Panc1 (cell line): ENCODE measurements around the gene TAAR6. TPM values are rescaled to one million over a fixed set of nuclear protein-coding genes. Genes with fewer than 3 reads are reported as not detected.

Experiments used
- ATAC-seq: fragments of 200-7000 bp; cut with Tn5 transposase; 2 replicates; pipeline ENCODE4 v1.9.1; 2020; ENCODE audit warnings: mild to moderate bottlenecking, moderate library complexity
- BruUV-seq: library from RNA; stranded (reverse); fragments of 400-500 nt; replicated peaks from 2 replicates; lab custom pipeline; 2021; lab: Mats Ljungman, UMichigan
- CTCF ChIA-PET: fragments of 300-600 bp; sonication (Branson Sonifier 250); formaldehyde crosslinking; loops from one replicate; lab custom pipeline; 2022; ENCODE audit warnings: antibody characterized with exemption; lab: Charles Lee
- POLR2A ChIA-PET: fragments of 300-600 bp; sonication (Branson Sonifier 250); formaldehyde crosslinking; loops from one replicate; lab custom pipeline; 2022; ENCODE audit warnings: antibody characterized with exemption; lab: Charles Lee
- DNase-seq: peaks from one replicate; pipeline ENCODE4 v3.0.0-alpha.2; 2010; ENCODE audit warnings: low read depth, low spot score
- H3K27ac ChIP-seq: 2 replicates; pipeline ENCODE4 v1.5.1; 2011; ENCODE audit warnings: mild to moderate bottlenecking, low read length, inconsistent platforms
- H3K27me3 ChIP-seq: fragments of 200-500 bp; sonication (Bioruptor generic); 2 replicates; pipeline ENCODE4 v1.6.0; 2014; ENCODE audit warnings: low read length, inconsistent platforms; ENCODE audit not compliant: control insufficient read depth, insufficient read depth
- H3K36me3 ChIP-seq: fragments of 200-500 bp; sonication (Bioruptor generic); 2 replicates; pipeline ENCODE4 v1.5.1; 2014; ENCODE audit warnings: inconsistent platforms, mild to moderate bottlenecking, low read length, moderate library complexity; ENCODE audit not compliant: control insufficient read depth, insufficient read depth
- H3K4me1 ChIP-seq: 2 replicates; pipeline ENCODE4 v1.5.1; 2011; ENCODE audit warnings: inconsistent platforms, mild to moderate bottlenecking, low read length, moderate library complexity; ENCODE audit not compliant: control insufficient read depth, insufficient read depth
- H3K4me3 ChIP-seq, 2 experiments: 2 replicates each; pipeline ENCODE4 v1.5.1; 2011 to 2012; ENCODE audit warnings: low read depth in 2 of 2, low read length in 2 of 2, mild to moderate bottlenecking in 2 of 2, inconsistent platforms in 1 of 2, moderate library complexity in 1 of 2
- H3K9me3 ChIP-seq: fragments of 200-500 bp; sonication (Bioruptor generic); 2 replicates; pipeline ENCODE4 v1.5.1; 2014; ENCODE audit warnings: low read depth, mild to moderate bottlenecking, inconsistent platforms, low read length, moderate library complexity; ENCODE audit not compliant: control insufficient read depth, insufficient read depth
- CTCF ChIP-seq: fragments of 450-650 bp; IDR thresholded peaks from 2 replicates; pipeline ENCODE4 v1.5.1; 2017; ENCODE audit warnings: mild to moderate bottlenecking
- POLR2AphosphoS5 ChIP-seq: IDR thresholded peaks from 2 replicates; pipeline ENCODE4 v1.6.1; 2012; ENCODE audit warnings: mild to moderate bottlenecking, low read depth, low read length, moderate library complexity
- SIN3A ChIP-seq: IDR thresholded peaks from 2 replicates; pipeline ENCODE4 v1.6.1; 2012; ENCODE audit warnings: low read depth, mild to moderate bottlenecking, low read length, moderate library complexity, borderline replicate concordance; ENCODE audit not compliant: insufficient read depth
- TCF7L2 ChIP-seq: IDR thresholded peaks from 2 replicates; pipeline ENCODE4 v1.6.1; 2011; ENCODE audit warnings: mild to moderate bottlenecking, low read depth, low read length, inconsistent platforms
- in situ Hi-C: cut with HindIII; loops from 2 replicates; pipeline ENCODE4 v1.10.0; 2016; ENCODE audit warnings: low sequenced_read_pairs, low pct_unique_long_range_greater_than_20kb
- intact Hi-C: fragments of 100-400 bp; cut with micrococcal nuclease; formaldehyde crosslinking; loops from one replicate; pipeline ENCODE4 v1.10.0; 2022; ENCODE audit not compliant: unreplicated experiment
- total RNA-seq: library from RNA; stranded (reverse); gene quantifications from one replicate; pipeline ENCODE4 v1.2.1, GENCODE V29; 2021; ENCODE audit not compliant: unreplicated experiment
- TF ChIP-seq, protein P1 (sequence below), 2 experiments: IDR thresholded peaks; 2 replicates each; pipeline ENCODE4 v1.6.1; 2011 to 2012; ENCODE audit warnings: low read depth in 2 of 2, control low read depth in 1 of 2, low read length in 1 of 2, mild to moderate bottlenecking in 1 of 2, moderate library complexity in 1 of 2; ENCODE audit not compliant: insufficient read depth in 1 of 2

TAAR6 gene
- total RNA-seq, 1 experiment from 2014 or later = not detected

GRCh38 chr6:132567566-132567965 lies 2.6 kb upstream of the TAAR6 start:
- no peaks in the 10 kb centered on the region for H3K9me3 ChIP-seq
- in situ Hi-C loops (no loop called here), intact Hi-C loops (no loop called here)
- no peak overlapping the region for H3K4me3 ChIP-seq
- ChIA-PET CTCF (no interaction called here), POLR2A (no interaction called here)
- TF ChIP-seq POLR2AphosphoS5 = no peak
- TF ChIP-seq SIN3A = no peak
- TF ChIP-seq CTCF = no peak
- no peak for TF ChIP-seq TCF7L2
- TF ChIP-seq, protein P1, sequence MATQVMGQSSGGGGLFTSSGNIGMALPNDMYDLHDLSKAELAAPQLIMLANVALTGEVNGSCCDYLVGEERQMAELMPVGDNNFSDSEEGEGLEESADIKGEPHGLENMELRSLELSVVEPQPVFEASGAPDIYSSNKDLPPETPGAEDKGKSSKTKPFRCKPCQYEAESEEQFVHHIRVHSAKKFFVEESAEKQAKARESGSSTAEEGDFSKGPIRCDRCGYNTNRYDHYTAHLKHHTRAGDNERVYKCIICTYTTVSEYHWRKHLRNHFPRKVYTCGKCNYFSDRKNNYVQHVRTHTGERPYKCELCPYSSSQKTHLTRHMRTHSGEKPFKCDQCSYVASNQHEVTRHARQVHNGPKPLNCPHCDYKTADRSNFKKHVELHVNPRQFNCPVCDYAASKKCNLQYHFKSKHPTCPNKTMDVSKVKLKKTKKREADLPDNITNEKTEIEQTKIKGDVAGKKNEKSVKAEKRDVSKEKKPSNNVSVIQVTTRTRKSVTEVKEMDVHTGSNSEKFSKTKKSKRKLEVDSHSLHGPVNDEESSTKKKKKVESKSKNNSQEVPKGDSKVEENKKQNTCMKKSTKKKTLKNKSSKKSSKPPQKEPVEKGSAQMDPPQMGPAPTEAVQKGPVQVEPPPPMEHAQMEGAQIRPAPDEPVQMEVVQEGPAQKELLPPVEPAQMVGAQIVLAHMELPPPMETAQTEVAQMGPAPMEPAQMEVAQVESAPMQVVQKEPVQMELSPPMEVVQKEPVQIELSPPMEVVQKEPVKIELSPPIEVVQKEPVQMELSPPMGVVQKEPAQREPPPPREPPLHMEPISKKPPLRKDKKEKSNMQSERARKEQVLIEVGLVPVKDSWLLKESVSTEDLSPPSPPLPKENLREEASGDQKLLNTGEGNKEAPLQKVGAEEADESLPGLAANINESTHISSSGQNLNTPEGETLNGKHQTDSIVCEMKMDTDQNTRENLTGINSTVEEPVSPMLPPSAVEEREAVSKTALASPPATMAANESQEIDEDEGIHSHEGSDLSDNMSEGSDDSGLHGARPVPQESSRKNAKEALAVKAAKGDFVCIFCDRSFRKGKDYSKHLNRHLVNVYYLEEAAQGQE (IDR thresholded peaks at IDR 0.05; ENCODE audit: insufficient read depth in 1 of 2, low read depth in 2 of 2, low read length in 1 of 2) = no peak
- no peaks in the 10 kb centered on the region for H3K36me3 ChIP-seq
- ATAC-seq (no peak), DNase-seq (no peak)
- BruUV-seq = no TSS peak
- no peak overlapping the region for H3K27ac ChIP-seq
- H3K27me3 ChIP-seq = no peaks in the 10 kb centered on the region
- H3K4me1 ChIP-seq = no peaks in the 10 kb centered on the region

DNA sequence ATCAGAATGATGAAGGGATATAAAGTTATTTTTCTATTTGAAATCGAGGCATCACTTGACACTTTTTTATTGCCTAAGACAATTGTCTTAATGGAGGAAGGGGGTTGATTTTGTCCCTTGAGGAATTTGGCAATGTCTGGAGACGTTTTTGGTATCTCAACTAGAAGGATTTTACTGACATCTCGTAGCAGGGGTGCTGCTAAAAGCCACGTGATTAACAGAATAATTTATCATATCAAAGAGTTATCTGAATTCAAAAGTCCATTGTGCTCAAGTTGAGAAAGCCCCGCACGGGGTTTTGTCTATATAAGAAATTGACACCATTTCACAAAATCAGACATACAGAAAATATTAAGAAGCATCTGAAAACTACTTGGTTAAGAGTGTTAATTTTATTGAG lies 1.5 kb upstream of the TAAR6 start:
- Histone ChIP-seq H3K27ac (no peak overlapping the region), H3K4me3 (no peak overlapping the region), H3K27me3 (no peaks in the 10 kb centered on the region), H3K36me3 (no peaks in the 10 kb centered on the region), H3K4me1 (no peaks in the 10 kb centered on the region), H3K9me3 (no peaks in the 10 kb centered on the region)
- no peak for DNase-seq
- in situ Hi-C loops (no loop called here), intact Hi-C loops (no loop called here)
- ChIA-PET POLR2A (no interaction called here), CTCF (no interaction called here)
- no TSS peak for BruUV-seq
- no peak for ATAC-seq
- TF ChIP-seq, protein P1 (IDR thresholded peaks at IDR 0.05; ENCODE audit: insufficient read depth in 1 of 2, low read depth in 2 of 2, low read length in 1 of 2) = no peak
- TF ChIP-seq POLR2AphosphoS5 = no peak
- TF ChIP-seq CTCF = no peak
- TF ChIP-seq SIN3A = no peak
- TF ChIP-seq TCF7L2 = no peak
